HL-60 (cell line): ENCODE data around the gene HLCS.

ENCODE experiments used
- DNase-seq, 2 experiments: peaks; one replicate each; pipeline ENCODE4 v3.0.0-alpha.2; 2010 to 2020; ENCODE audit warnings: low read depth in 1 of 2, low spot score in 1 of 2
- H3K27ac ChIP-seq: fragments of 250-450 bp; sonication (Bioruptor Pico); replicated peaks from 2 replicates; pipeline ENCODE4 v1.5.1; 2020; ENCODE audit warnings: mild to moderate bottlenecking, moderate library complexity
- H3K27me3 ChIP-seq: fragments of 250-450 bp; sonication (Bioruptor Pico); 2 replicates; pipeline ENCODE4 v1.5.1; 2021; ENCODE audit warnings: mild to moderate bottlenecking, moderate library complexity; ENCODE audit not compliant: insufficient read depth, poor library complexity, severe bottlenecking
- H3K4me3 ChIP-seq: replicated peaks from 2 replicates; pipeline ENCODE4 v1.5.1; 2011; ENCODE audit warnings: mild to moderate bottlenecking, control low read depth, low read length; ENCODE audit not compliant: insufficient read depth
- CTCF ChIP-seq: IDR thresholded peaks from one replicate; pipeline ENCODE4 v1.5.1; 2011; ENCODE audit warnings: low read length, control low read depth, inconsistent platforms; ENCODE audit not compliant: insufficient read depth
- GABPA ChIP-seq: IDR thresholded peaks from 2 replicates; pipeline ENCODE4 v1.6.1; 2012; ENCODE audit warnings: low read depth
- POLR2AphosphoS5 ChIP-seq: IDR thresholded peaks from 2 replicates; pipeline ENCODE4 v1.6.1; 2012; ENCODE audit warnings: low read depth
- REST ChIP-seq: IDR thresholded peaks from 2 replicates; pipeline ENCODE4 v1.6.1; 2012; ENCODE audit warnings: low read depth; ENCODE audit not compliant: insufficient replicate concordance
- SPI1 ChIP-seq: IDR thresholded peaks from 2 replicates; pipeline ENCODE4 v1.6.1; 2012; ENCODE audit warnings: low read depth, mild to moderate bottlenecking, borderline replicate concordance

HLCS gene

GRCh38 chr21:36722370-36723368 lies 243.8 kb downstream of the HLCS start:
- Histone ChIP-seq H3K4me3 (no peak overlapping the region), H3K27me3 (peaks cover 12% of the 10 kb centered on the region), H3K27ac (no peak overlapping the region)
- TF ChIP-seq REST = no peak
- no peak for TF ChIP-seq POLR2AphosphoS5
- DNase-seq = no peak

GRCh38 chr21:36721817-36722216 lies 244.7 kb downstream of the HLCS start:
- no peak overlapping the region for H3K27ac ChIP-seq
- no peak overlapping the region for H3K4me3 ChIP-seq
- DNase-seq = no peak
- no peak for TF ChIP-seq POLR2AphosphoS5
- TF ChIP-seq CTCF = no peak
- TF ChIP-seq SPI1 = no peak
- TF ChIP-seq GABPA = no peak
- TF ChIP-seq REST = no peak
- H3K27me3 ChIP-seq = peaks cover 15% of the 10 kb centered on the region

GRCh38 chr21:36719614-36720013 lies 246.9 kb downstream of the HLCS start:
- TF ChIP-seq REST (no peak), CTCF (no peak), SPI1 (no peak), GABPA (no peak)
- no peak overlapping the region for H3K4me3 ChIP-seq
- H3K27ac ChIP-seq = no peak overlapping the region
- peaks cover 30% of the 10 kb centered on the region for H3K27me3 ChIP-seq
- DNase-seq = no peak
